Measurements from ENCODE around the gene LMO2.

The LMO2 gene

GRCh38 chr11:33875621-33876294 is 16.1 kb downstream of the LMO2 start:
- no peaks in the 10 kb centered on the region for H3K4me1 ChIP-seq (ENCODE audit: low read length)
- H3K27ac ChIP-seq (ENCODE audit: low read length), result no peak overlapping the region
- no peaks in the 10 kb centered on the region for H4K20me1 ChIP-seq (ENCODE audit: insufficient read depth, low read length)
- no peak for DNase-seq
- no peak overlapping the region for H3K9ac ChIP-seq (ENCODE audit: low read length)
- peaks cover 12% of the 10 kb centered on the region for H3K27me3 ChIP-seq (replicated peaks; ENCODE audit: insufficient read depth, low read length)
- H3F3A ChIP-seq (ENCODE audit: insufficient read depth, low read length), result no peaks in the 10 kb centered on the region
- no peaks in the 10 kb centered on the region for H3K9me2 ChIP-seq (replicated peaks; ENCODE audit: insufficient read depth, low read length)
- no peaks in the 10 kb centered on the region for H3K9me3 ChIP-seq (replicated peaks; ENCODE audit: insufficient read depth, low read length)
- H2AFZ ChIP-seq (ENCODE audit: low read length), result no peak overlapping the region
- no peak overlapping the region for H3K4me3 ChIP-seq (ENCODE audit: low read length)
- H3K4me2 ChIP-seq (ENCODE audit: low read depth, low read length), result no peak overlapping the region
- TF ChIP-seq CTCF (IDR thresholded peaks at IDR 0.05; ENCODE audit: low read length) (no peak), EZH2 (optimal IDR thresholded peaks at IDR 0.05; ENCODE audit: low read depth, low read length) (no peak), EZH2phosphoT487 (IDR thresholded peaks at IDR 0.05; ENCODE audit: low read length) (no peak)
- H3K79me2 ChIP-seq (ENCODE audit: low read length), result no peaks in the 10 kb centered on the region
- no peaks in the 10 kb centered on the region for H3K36me3 ChIP-seq (replicated peaks; ENCODE audit: insufficient read depth, low read length)

GRCh38 chr11:33874910-33875490 is 16.9 kb downstream of the LMO2 start:
- Histone ChIP-seq H3K79me2 (ENCODE audit: low read length) (no peaks in the 10 kb centered on the region), H3F3A (ENCODE audit: insufficient read depth, low read length) (no peaks in the 10 kb centered on the region), H3K4me1 (ENCODE audit: low read length) (no peaks in the 10 kb centered on the region), H3K4me2 (ENCODE audit: low read depth, low read length) (no peak overlapping the region), H3K36me3 (replicated peaks; ENCODE audit: insufficient read depth, low read length) (no peaks in the 10 kb centered on the region), H4K20me1 (ENCODE audit: insufficient read depth, low read length) (no peaks in the 10 kb centered on the region), H3K9me2 (replicated peaks; ENCODE audit: insufficient read depth, low read length) (no peaks in the 10 kb centered on the region), H3K4me3 (ENCODE audit: low read length) (no peak overlapping the region), H2AFZ (ENCODE audit: low read length) (no peak overlapping the region), H3K9ac (ENCODE audit: low read length) (no peak overlapping the region), H3K27ac (ENCODE audit: low read length) (no peak overlapping the region), H3K27me3 (replicated peaks; ENCODE audit: insufficient read depth, low read length) (peaks cover 19% of the 10 kb centered on the region), H3K9me3 (replicated peaks; ENCODE audit: insufficient read depth, low read length) (no peaks in the 10 kb centered on the region)
- TF ChIP-seq CTCF (IDR thresholded peaks at IDR 0.05; ENCODE audit: low read length) (no peak), EZH2phosphoT487 (IDR thresholded peaks at IDR 0.05; ENCODE audit: low read length) (no peak), EZH2 (optimal IDR thresholded peaks at IDR 0.05; ENCODE audit: low read depth, low read length) (no peak)
- no peak for DNase-seq

GRCh38 chr11:33874433-33874832 is 17.4 kb downstream of the LMO2 start:
- H3K4me2 ChIP-seq (ENCODE audit: low read depth, low read length), result no peak overlapping the region
- no peaks in the 10 kb centered on the region for H3F3A ChIP-seq (ENCODE audit: insufficient read depth, low read length)
- no peaks in the 10 kb centered on the region for H3K9me2 ChIP-seq (replicated peaks; ENCODE audit: insufficient read depth, low read length)
- H3K27ac ChIP-seq (ENCODE audit: low read length), result no peak overlapping the region
- no peaks in the 10 kb centered on the region for H3K9me3 ChIP-seq (replicated peaks; ENCODE audit: insufficient read depth, low read length)
- H3K27me3 ChIP-seq (replicated peaks; ENCODE audit: insufficient read depth, low read length), result peaks cover 22% of the 10 kb centered on the region
- no peaks in the 10 kb centered on the region for H3K36me3 ChIP-seq (replicated peaks; ENCODE audit: insufficient read depth, low read length)
- DNase-seq, result no peak
- no peaks in the 10 kb centered on the region for H3K79me2 ChIP-seq (ENCODE audit: low read length)
- no peak overlapping the region for H2AFZ ChIP-seq (ENCODE audit: low read length)
- H3K4me1 ChIP-seq (ENCODE audit: low read length), result no peaks in the 10 kb centered on the region
- H4K20me1 ChIP-seq (ENCODE audit: insufficient read depth, low read length), result no peaks in the 10 kb centered on the region
- no peak overlapping the region for H3K9ac ChIP-seq (ENCODE audit: low read length)
- no peak for TF ChIP-seq EZH2phosphoT487 (IDR thresholded peaks at IDR 0.05; ENCODE audit: low read length)
- no peak for TF ChIP-seq CTCF (IDR thresholded peaks at IDR 0.05; ENCODE audit: low read length)
- no peak for TF ChIP-seq EZH2 (optimal IDR thresholded peaks at IDR 0.05; ENCODE audit: low read depth, low read length)
- no peak overlapping the region for H3K4me3 ChIP-seq (ENCODE audit: low read length)

Data from MM.1S (cell line).